ENCODE measurements around the gene LARP1. TPM values are rescaled to one million over a fixed set of nuclear protein-coding genes. Genes with fewer than 3 reads are reported as not detected.

LARP1 gene
- total and polyA plus RNA-seq, 10 of the 15 experiments (the other 5 are each of a cell fraction or from before 2014, with no cell fraction given) = 22.6 to 227 (median 60.8) TPM

DNA sequence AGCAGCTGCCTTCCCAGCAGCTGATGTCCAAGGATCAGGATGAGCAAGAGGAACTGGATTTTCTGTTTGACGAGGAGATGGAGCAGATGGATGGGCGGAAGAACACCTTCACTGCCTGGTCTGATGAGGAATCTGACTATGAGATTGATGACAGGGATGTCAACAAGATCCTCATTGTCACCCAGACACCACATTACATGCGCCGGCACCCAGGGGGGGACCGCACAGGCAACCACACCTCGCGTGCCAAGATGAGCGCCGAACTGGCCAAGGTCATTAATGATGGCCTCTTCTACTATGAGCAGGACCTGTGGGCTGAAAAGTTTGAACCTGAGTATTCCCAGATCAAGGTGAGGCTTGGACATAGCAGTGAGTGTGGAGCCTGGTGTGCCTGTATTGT, 46.9 kb downstream of the LARP1 start:
- no peak overlapping the region for H3K4me3 ChIP-seq
- H3K4me2 ChIP-seq (ENCODE audit: control insufficient read depth, insufficient read depth) = no peak overlapping the region
- no peaks in the 10 kb centered on the region for H3K9me3 ChIP-seq (replicated peaks; ENCODE audit: control insufficient read depth, insufficient read depth, low read length)
- peaks cover 48 to 72% of the 10 kb centered on the region in 2 experiments for H3K36me3 ChIP-seq (ENCODE audit: control insufficient read depth in 2 of 2, insufficient read depth in 2 of 2, low read length in 1 of 2)
- no TSS peak for BruUV-seq (replicated peaks)
- ChIA-PET POLR2A (no interaction called here), RAD21 (ENCODE audit: unreplicated experiment) (no interaction called here), SMC1A (ENCODE audit: uncharacterized antibody, unreplicated experiment) (interaction anchor here (1.4 kb wide), 1 partner anchor 20 kb away, joined by 3 read pairs; no protein-coding TSS in a partner anchor), CTCF (interaction anchor here (0.9 to 3.0 kb wide), 2 partner anchors 31 to 151 kb away, joined by 3 to 14 read pairs; no protein-coding TSS in a partner anchor)
- no peak overlapping the region for H3K27ac ChIP-seq (ENCODE audit: control insufficient read depth, insufficient read depth)
- H2AFZ ChIP-seq (ENCODE audit: control insufficient read depth, low read depth, low read length) = no peak overlapping the region
- no peaks in the 10 kb centered on the region for H4K20me1 ChIP-seq (ENCODE audit: control insufficient read depth, insufficient read depth)
- WGBS (ENCODE audit: insufficient coverage, insufficient replicate concordance, low lambda C conversion rate, missing lambda C conversion rate) = over 99% methylated on average over 9 of the region's 9 CpGs
- H3K9ac ChIP-seq (ENCODE audit: control insufficient read depth, insufficient read depth, low read length) = no peak overlapping the region
- FAIRE-seq = no peak
- no peaks in the 10 kb centered on the region for H3K79me2 ChIP-seq (ENCODE audit: control insufficient read depth, insufficient read depth, low read length)
- intact Hi-C loops (cut with micrococcal nuclease; ENCODE audit: unreplicated experiment) (no loop called here), in situ Hi-C loops (cut with MboI) (no loop called here)
- no peaks in the 10 kb centered on the region for H3K27me3 ChIP-seq (replicated peaks in 1 of 2; ENCODE audit: control insufficient read depth in 2 of 2, insufficient read depth in 2 of 2, low read length in 1 of 2)
- no peak for DNase-seq (ENCODE audit: low read depth, low spot score)
- H3K4me1 ChIP-seq (ENCODE audit: control insufficient read depth, insufficient read depth, low read length) = no peaks in the 10 kb centered on the region
- TF ChIP-seq DPF2 (IDR thresholded peaks at IDR 0.05) (no peak), SMC3 (IDR thresholded peaks at IDR 0.05; ENCODE audit: borderline replicate concordance, low read length) (no peak), CHD4 (IDR thresholded peaks at IDR 0.05) (no peak)
- no peak for ATAC-seq

DNA sequence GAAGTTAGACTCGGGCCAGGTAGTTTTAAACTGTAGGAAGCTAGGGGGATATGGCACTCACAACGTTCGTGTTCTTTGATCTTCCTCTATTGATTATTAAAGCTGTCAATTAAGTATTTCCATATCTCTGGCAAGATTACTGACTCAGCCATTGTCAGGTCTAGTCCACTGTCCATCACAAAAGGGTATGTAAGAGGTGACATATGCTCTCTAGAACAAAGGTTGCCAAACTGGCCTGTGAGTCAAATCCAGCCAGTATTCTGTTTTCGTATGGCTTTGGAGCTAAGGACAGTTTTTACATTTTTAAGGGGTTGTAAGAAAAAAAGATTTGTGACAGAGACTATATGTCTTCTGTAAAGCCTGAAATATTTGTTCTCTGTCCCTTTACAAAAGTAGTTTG, 51.0 kb downstream of the LARP1 start:
- H3K36me3 ChIP-seq (ENCODE audit: control insufficient read depth in 2 of 2, insufficient read depth in 2 of 2, low read length in 1 of 2) = peaks cover 37 to 65% of the 10 kb centered on the region in 2 experiments
- no peaks in the 10 kb centered on the region for H3K4me1 ChIP-seq (ENCODE audit: control insufficient read depth, insufficient read depth, low read length)
- no peak overlapping the region for H3K4me3 ChIP-seq
- H3K9ac ChIP-seq (ENCODE audit: control insufficient read depth, insufficient read depth, low read length) = no peak overlapping the region
- ChIA-PET RAD21 (ENCODE audit: unreplicated experiment) (no interaction called here), SMC1A (ENCODE audit: uncharacterized antibody, unreplicated experiment) (interaction anchor here (1.0 to 2.4 kb wide), 2 partner anchors 45 to 156 kb away, joined by 3 to 5 read pairs; no protein-coding TSS in a partner anchor), CTCF (interaction anchor here (0.8 kb wide), 1 partner anchor 154 kb away, joined by 3 read pairs; no protein-coding TSS in a partner anchor), POLR2A (no interaction called here)
- H3K79me2 ChIP-seq (ENCODE audit: control insufficient read depth, insufficient read depth, low read length) = no peaks in the 10 kb centered on the region
- no peak overlapping the region for H3K4me2 ChIP-seq (ENCODE audit: control insufficient read depth, insufficient read depth)
- H2AFZ ChIP-seq (ENCODE audit: control insufficient read depth, low read depth, low read length) = no peak overlapping the region
- 84% methylated on average over 4 of the region's 4 CpGs for WGBS (ENCODE audit: insufficient coverage, insufficient replicate concordance, low lambda C conversion rate, missing lambda C conversion rate)
- DNase-seq (ENCODE audit: low read depth, low spot score) (no peak), FAIRE-seq (no peak), ATAC-seq (no peak)
- H3K27ac ChIP-seq (ENCODE audit: control insufficient read depth, insufficient read depth) = no peak overlapping the region
- in situ Hi-C loops (cut with MboI) (no loop called here), intact Hi-C loops (cut with micrococcal nuclease; ENCODE audit: unreplicated experiment) (no loop called here)
- H4K20me1 ChIP-seq (ENCODE audit: control insufficient read depth, insufficient read depth) = no peaks in the 10 kb centered on the region
- no TSS peak for BruUV-seq (replicated peaks)
- no peaks in the 10 kb centered on the region for H3K27me3 ChIP-seq (replicated peaks in 1 of 2; ENCODE audit: control insufficient read depth in 2 of 2, insufficient read depth in 2 of 2, low read length in 1 of 2)
- H3K9me3 ChIP-seq (replicated peaks; ENCODE audit: control insufficient read depth, insufficient read depth, low read length) = no peaks in the 10 kb centered on the region
- TF ChIP-seq, protein P1, sequence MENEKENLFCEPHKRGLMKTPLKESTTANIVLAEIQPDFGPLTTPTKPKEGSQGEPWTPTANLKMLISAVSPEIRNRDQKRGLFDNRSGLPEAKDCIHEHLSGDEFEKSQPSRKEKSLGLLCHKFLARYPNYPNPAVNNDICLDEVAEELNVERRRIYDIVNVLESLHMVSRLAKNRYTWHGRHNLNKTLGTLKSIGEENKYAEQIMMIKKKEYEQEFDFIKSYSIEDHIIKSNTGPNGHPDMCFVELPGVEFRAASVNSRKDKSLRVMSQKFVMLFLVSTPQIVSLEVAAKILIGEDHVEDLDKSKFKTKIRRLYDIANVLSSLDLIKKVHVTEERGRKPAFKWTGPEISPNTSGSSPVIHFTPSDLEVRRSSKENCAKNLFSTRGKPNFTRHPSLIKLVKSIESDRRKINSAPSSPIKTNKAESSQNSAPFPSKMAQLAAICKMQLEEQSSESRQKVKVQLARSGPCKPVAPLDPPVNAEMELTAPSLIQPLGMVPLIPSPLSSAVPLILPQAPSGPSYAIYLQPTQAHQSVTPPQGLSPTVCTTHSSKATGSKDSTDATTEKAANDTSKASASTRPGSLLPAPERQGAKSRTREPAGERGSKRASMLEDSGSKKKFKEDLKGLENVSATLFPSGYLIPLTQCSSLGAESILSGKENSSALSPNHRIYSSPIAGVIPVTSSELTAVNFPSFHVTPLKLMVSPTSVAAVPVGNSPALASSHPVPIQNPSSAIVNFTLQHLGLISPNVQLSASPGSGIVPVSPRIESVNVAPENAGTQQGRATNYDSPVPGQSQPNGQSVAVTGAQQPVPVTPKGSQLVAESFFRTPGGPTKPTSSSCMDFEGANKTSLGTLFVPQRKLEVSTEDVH (IDR thresholded peaks at IDR 0.05; ENCODE audit: low read depth, partially characterized antibody) = no peak
- TF ChIP-seq FOXK2 (IDR thresholded peaks at IDR 0.05) (no peak), ESRRA (IDR thresholded peaks at IDR 0.05; ENCODE audit: low read length) (no peak), SREBF2 (IDR thresholded peaks at IDR 0.05; ENCODE audit: low read length) (no peak), NFYB (IDR thresholded peaks at IDR 0.05; ENCODE audit: insufficient read depth, low read depth, low read length) (no peak), KAT2A (conservative IDR thresholded peaks at IDR 0.05; ENCODE audit: control insufficient read depth, low read depth, low read length) (no peak)
- TF ChIP-seq, protein P2, sequence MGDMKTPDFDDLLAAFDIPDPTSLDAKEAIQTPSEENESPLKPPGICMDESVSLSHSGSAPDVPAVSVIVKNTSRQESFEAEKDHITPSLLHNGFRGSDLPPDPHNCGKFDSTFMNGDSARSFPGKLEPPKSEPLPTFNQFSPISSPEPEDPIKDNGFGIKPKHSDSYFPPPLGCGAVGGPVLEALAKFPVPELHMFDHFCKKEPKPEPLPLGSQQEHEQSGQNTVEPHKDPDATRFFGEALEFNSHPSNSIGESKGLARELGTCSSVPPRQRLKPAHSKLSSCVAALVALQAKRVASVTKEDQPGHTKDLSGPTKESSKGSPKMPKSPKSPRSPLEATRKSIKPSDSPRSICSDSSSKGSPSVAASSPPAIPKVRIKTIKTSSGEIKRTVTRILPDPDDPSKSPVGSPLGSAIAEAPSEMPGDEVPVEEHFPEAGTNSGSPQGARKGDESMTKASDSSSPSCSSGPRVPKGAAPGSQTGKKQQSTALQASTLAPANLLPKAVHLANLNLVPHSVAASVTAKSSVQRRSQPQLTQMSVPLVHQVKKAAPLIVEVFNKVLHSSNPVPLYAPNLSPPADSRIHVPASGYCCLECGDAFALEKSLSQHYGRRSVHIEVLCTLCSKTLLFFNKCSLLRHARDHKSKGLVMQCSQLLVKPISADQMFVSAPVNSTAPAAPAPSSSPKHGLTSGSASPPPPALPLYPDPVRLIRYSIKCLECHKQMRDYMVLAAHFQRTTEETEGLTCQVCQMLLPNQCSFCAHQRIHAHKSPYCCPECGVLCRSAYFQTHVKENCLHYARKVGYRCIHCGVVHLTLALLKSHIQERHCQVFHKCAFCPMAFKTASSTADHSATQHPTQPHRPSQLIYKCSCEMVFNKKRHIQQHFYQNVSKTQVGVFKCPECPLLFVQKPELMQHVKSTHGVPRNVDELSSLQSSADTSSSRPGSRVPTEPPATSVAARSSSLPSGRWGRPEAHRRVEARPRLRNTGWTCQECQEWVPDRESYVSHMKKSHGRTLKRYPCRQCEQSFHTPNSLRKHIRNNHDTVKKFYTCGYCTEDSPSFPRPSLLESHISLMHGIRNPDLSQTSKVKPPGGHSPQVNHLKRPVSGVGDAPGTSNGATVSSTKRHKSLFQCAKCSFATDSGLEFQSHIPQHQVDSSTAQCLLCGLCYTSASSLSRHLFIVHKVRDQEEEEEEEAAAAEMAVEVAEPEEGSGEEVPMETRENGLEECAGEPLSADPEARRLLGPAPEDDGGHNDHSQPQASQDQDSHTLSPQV (IDR thresholded peaks at IDR 0.05) = no peak

Data from GM12878 (cell line).